PC-3 (cell line): ENCODE measurements around the gene TBC1D24.

Source experiments
- EZH2 ChIP-seq: fragments of 300-600 bp; sonication (generic); IDR thresholded peaks from one replicate; pipeline ENCODE4 v1.6.1; 2017; ENCODE audit warnings: antibody characterized with exemption, mild to moderate bottlenecking, low read length; ENCODE audit not compliant: unreplicated experiment
- TF ChIP-seq, protein P1 (sequence below): fragments of 300-600 bp; sonication (generic); conservative IDR thresholded peaks from 2 replicates; pipeline ENCODE4 v1.5.1; 2017; ENCODE audit warnings: antibody characterized with exemption, low read depth, mild to moderate bottlenecking, low read length

DNA sequence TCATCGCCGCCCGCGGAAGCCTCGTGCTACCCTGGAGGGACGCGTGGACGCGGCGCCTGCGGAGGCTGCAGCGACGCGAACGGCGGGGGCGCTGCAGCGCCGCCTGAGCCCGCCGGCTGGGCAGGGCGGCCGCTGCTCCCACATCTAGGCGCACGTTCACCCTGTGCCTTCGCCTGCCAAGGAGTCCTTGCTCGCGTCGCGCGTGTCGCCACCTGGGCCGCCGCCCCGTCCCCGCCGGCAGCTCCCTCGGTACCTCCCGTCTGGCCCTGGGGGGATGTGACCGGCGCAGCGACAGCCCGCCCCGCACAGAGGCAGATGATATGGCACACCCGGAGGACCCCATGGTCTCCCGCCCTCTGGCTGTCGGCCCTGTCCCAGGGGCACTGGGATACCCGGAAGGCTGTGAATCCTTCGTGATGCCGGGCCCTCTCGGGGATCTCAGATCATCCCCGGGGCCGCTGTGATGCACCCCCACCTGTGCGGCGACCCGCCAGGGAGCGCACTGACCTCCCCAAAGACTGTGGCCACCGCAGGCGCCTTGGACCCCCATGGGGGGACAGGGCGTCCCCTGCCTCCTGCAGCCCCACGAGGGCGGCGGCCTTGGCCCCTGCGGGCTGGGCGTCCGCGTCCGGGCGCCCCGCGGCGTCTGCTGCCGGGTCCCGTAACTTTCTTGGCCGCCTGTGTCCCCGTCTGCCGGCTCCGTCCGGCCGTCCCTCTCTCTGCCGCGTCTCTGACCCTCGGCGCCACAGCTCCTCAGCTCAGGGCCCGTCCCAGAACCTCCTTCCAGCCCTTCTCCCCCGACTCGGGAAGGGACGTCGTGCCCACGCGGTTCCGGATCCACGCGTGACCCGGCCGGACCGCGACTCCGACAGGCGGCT, 689 bp upstream of the TBC1D24 start:
- TF ChIP-seq, protein P1, sequence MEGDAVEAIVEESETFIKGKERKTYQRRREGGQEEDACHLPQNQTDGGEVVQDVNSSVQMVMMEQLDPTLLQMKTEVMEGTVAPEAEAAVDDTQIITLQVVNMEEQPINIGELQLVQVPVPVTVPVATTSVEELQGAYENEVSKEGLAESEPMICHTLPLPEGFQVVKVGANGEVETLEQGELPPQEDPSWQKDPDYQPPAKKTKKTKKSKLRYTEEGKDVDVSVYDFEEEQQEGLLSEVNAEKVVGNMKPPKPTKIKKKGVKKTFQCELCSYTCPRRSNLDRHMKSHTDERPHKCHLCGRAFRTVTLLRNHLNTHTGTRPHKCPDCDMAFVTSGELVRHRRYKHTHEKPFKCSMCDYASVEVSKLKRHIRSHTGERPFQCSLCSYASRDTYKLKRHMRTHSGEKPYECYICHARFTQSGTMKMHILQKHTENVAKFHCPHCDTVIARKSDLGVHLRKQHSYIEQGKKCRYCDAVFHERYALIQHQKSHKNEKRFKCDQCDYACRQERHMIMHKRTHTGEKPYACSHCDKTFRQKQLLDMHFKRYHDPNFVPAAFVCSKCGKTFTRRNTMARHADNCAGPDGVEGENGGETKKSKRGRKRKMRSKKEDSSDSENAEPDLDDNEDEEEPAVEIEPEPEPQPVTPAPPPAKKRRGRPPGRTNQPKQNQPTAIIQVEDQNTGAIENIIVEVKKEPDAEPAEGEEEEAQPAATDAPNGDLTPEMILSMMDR = no peak
- no peak for TF ChIP-seq EZH2
